H1 (cell line): ENCODE data around the gene OLFM1. TPM values are rescaled to one million over a fixed set of nuclear protein-coding genes. Genes with fewer than 3 reads are reported as not detected.

Experiments
- CTCF ChIA-PET: fragments of 300-600 bp; sonication (Branson Sonifier 250); formaldehyde crosslinking; loops from one replicate; lab custom pipeline; 2021; ENCODE audit not compliant: partially characterized antibody; lab: Charles Lee
- POLR2A ChIA-PET: fragments of 300-600 bp; sonication (Branson Sonifier 250); formaldehyde crosslinking; loops from one replicate; lab custom pipeline; 2021; ENCODE audit warnings: inconsistent platforms; ENCODE audit not compliant: partially characterized antibody; lab: Charles Lee
- DNase-seq, 2 experiments: peaks; one replicate each; pipeline versions ENCODE4 v3.0.0 to v3.0.0-alpha.2; 2010 to 2022; ENCODE audit warnings: low spot score in 2 of 2, low read depth in 1 of 2, mixed read lengths in 1 of 2
- FAIRE-seq: peaks from 2 replicates; lab custom pipeline; 2011; peaks lifted over from hg19 to GRCh38; lab: Jason Lieb, UNC
- H2AFZ ChIP-seq: 2 replicates; pipeline ENCODE4 v1.8.1; 2012; ENCODE audit warnings: low read length, inconsistent platforms
- H2AK5ac ChIP-seq: 2 replicates; pipeline ENCODE4 v1.6.1; 2013; ENCODE audit warnings: low read depth, low read length
- H2BK120ac ChIP-seq: replicated peaks from 2 replicates; pipeline ENCODE3; 2013; ENCODE audit warnings: low read depth, low read length, inconsistent platforms
- H2BK12ac ChIP-seq: 2 replicates; pipeline ENCODE4 v1.6.1; 2013; ENCODE audit warnings: low read depth, low read length
- H2BK15ac ChIP-seq: 2 replicates; pipeline ENCODE4 v1.6.1; 2013; ENCODE audit warnings: low read length
- H2BK20ac ChIP-seq: 2 replicates; pipeline ENCODE4 v1.6.1; 2013; ENCODE audit warnings: low read length
- H2BK5ac ChIP-seq: 2 replicates; pipeline ENCODE4 v1.6.1; 2013; ENCODE audit warnings: low read depth, low read length
- H3K14ac ChIP-seq: 2 replicates; pipeline ENCODE4 v1.6.1; 2013; ENCODE audit warnings: inconsistent platforms; ENCODE audit not compliant: insufficient read length
- H3K18ac ChIP-seq: 2 replicates; pipeline ENCODE4 v1.6.1; 2013; ENCODE audit warnings: low read length; ENCODE audit errors: extremely low read depth
- H3K23ac ChIP-seq: 2 replicates; pipeline ENCODE4 v1.6.1; 2013; ENCODE audit warnings: inconsistent platforms; ENCODE audit not compliant: insufficient read length
- H3K23me2 ChIP-seq: 2 replicates; pipeline ENCODE4 v1.6.1; 2013; ENCODE audit warnings: low read depth, low read length
- H3K27ac ChIP-seq: 2 replicates; pipeline ENCODE4 v1.6.1; 2011; ENCODE audit warnings: low read depth, low read length, inconsistent platforms
- H3K27me3 ChIP-seq, 4 experiments: replicated peaks in 1 of 4; 1 replicate in 1 of 4; 2 replicates in 3 of 4; pipeline versions ENCODE4 v1.6.1 to v1.8.1; 2011 to 2013; ENCODE audit warnings: low read length in 3 of 4, mild to moderate bottlenecking in 3 of 4, inconsistent platforms in 2 of 4, mixed read lengths in 2 of 4, moderate library complexity in 1 of 4; ENCODE audit not compliant: control insufficient read depth in 3 of 4, insufficient read depth in 3 of 4; ENCODE audit errors: extremely low read depth in 1 of 4
- H3K36me3 ChIP-seq, 4 experiments: 2 replicates each; pipeline versions ENCODE4 v1.6.1 to v1.8.1; 2011 to 2013; ENCODE audit warnings: mild to moderate bottlenecking in 4 of 4, low read length in 3 of 4, moderate library complexity in 2 of 4, control low read depth in 1 of 4, inconsistent platforms in 1 of 4; ENCODE audit not compliant: insufficient read depth in 4 of 4, control insufficient read depth in 2 of 4
- H3K4ac ChIP-seq: replicated peaks from 2 replicates; pipeline ENCODE3; 2013; ENCODE audit warnings: low read length, low read depth, mixed read lengths, inconsistent platforms; ENCODE audit not compliant: insufficient read length
- H3K4me1 ChIP-seq, 4 experiments: replicated peaks in 1 of 4; 1 replicate in 1 of 4; 2 replicates in 3 of 4; pipeline versions ENCODE4 v1.6.1 to v1.8.1; 2011 to 2013; ENCODE audit warnings: low read length in 3 of 4, inconsistent platforms in 2 of 4, mixed read lengths in 1 of 4; ENCODE audit not compliant: insufficient read depth in 4 of 4, control insufficient read depth in 3 of 4
- H3K4me2 ChIP-seq, 2 experiments: 2 replicates each; pipeline versions ENCODE4 v1.6.1 to v1.8.1; 2011 to 2013; ENCODE audit warnings: low read depth in 2 of 2, low read length in 2 of 2, control low read depth in 1 of 2, inconsistent platforms in 1 of 2, mild to moderate bottlenecking in 1 of 2; ENCODE audit not compliant: insufficient read depth in 1 of 2
- H3K4me3 ChIP-seq, 4 experiments: fragments of 200-600, 300-600 bp in 1 of 4; sonication (generic), shearing (Covaris generic), sonication (Bioruptor Twin) in 1 of 4; 2 replicates each; pipeline versions ENCODE4 v1.5.1 to v1.8.1; 2011 to 2016; ENCODE audit warnings: low read length in 4 of 4, low read depth in 3 of 4, control low read depth in 2 of 4, inconsistent platforms in 2 of 4, mild to moderate bottlenecking in 2 of 4, mixed read lengths in 1 of 4, moderate library complexity in 1 of 4; ENCODE audit not compliant: insufficient read depth in 2 of 4; ENCODE audit errors: extremely low read depth in 1 of 4
- H3K56ac ChIP-seq: replicated peaks from 2 replicates; pipeline ENCODE3; 2013; ENCODE audit warnings: low read depth, mild to moderate bottlenecking, mixed read lengths, low read length, inconsistent platforms; ENCODE audit not compliant: insufficient read length
- H3K79me1 ChIP-seq: 2 replicates; pipeline ENCODE4 v1.6.1; 2013; ENCODE audit warnings: low read depth, low read length, control low read depth
- H3K79me2 ChIP-seq, 2 experiments: 2 replicates each; pipeline versions ENCODE4 v1.6.1 to v1.8.1; 2012 to 2013; ENCODE audit warnings: low read length in 2 of 2, mild to moderate bottlenecking in 2 of 2, inconsistent platforms in 1 of 2; ENCODE audit not compliant: insufficient read depth in 2 of 2, control insufficient read depth in 1 of 2
- H3K9ac ChIP-seq, 4 experiments: replicated peaks in 1 of 4; 1 replicate in 1 of 4; 2 replicates in 3 of 4; pipeline versions ENCODE4 v1.6.1 to v1.8.1; 2011 to 2013; ENCODE audit warnings: low read depth in 3 of 4, low read length in 3 of 4, control low read depth in 2 of 4, mild to moderate bottlenecking in 2 of 4, moderate library complexity in 2 of 4, inconsistent platforms in 1 of 4; ENCODE audit errors: extremely low read depth in 1 of 4
- H3K9me3 ChIP-seq, 2 experiments: 2 replicates each; pipeline versions ENCODE4 v1.6.1 to v1.8.1; 2012 to 2013; ENCODE audit warnings: mild to moderate bottlenecking in 2 of 2, moderate library complexity in 2 of 2, control low read depth in 1 of 2, inconsistent platforms in 1 of 2, low read depth in 1 of 2, low read length in 1 of 2, mixed read lengths in 1 of 2; ENCODE audit not compliant: insufficient read depth in 2 of 2
- H4K20me1 ChIP-seq, 2 experiments: replicated peaks in 1 of 2; 2 replicates each; pipeline versions ENCODE3 to v1.8.1; 2011 to 2013; ENCODE audit warnings: inconsistent platforms in 2 of 2, low read length in 2 of 2, mild to moderate bottlenecking in 1 of 2; ENCODE audit not compliant: insufficient read depth in 2 of 2, control insufficient read depth in 1 of 2
- H4K5ac ChIP-seq: 2 replicates; pipeline ENCODE4 v1.6.1; 2013; ENCODE audit warnings: low read length, low read depth, mixed read lengths, inconsistent platforms; ENCODE audit not compliant: insufficient read length
- H4K8ac ChIP-seq: 2 replicates; pipeline ENCODE4 v1.8.0; 2013; ENCODE audit warnings: mild to moderate bottlenecking, moderate library complexity, low read length, inconsistent platforms; ENCODE audit not compliant: insufficient read depth; ENCODE audit errors: extremely low read depth
- H4K91ac ChIP-seq: replicated peaks from 2 replicates; pipeline ENCODE3; 2013; ENCODE audit warnings: low read length, mixed read lengths, inconsistent platforms; ENCODE audit not compliant: insufficient read length
- CHD1 ChIP-seq: IDR thresholded peaks from 2 replicates; pipeline ENCODE4 v1.6.1; 2012; ENCODE audit warnings: low read depth, low read length, improper control_type of control experiment
- CTBP2 ChIP-seq: IDR thresholded peaks from 2 replicates; pipeline ENCODE4 v1.7.0; 2011; ENCODE audit warnings: borderline replicate concordance, mild to moderate bottlenecking, moderate library complexity, mixed read lengths, low read length; ENCODE audit not compliant: insufficient read depth, insufficient read length
- MAX ChIP-seq: IDR thresholded peaks from 2 replicates; pipeline ENCODE4 v1.6.1; 2012; ENCODE audit warnings: inconsistent platforms
- POLR2AphosphoS5 ChIP-seq: IDR thresholded peaks from 2 replicates; pipeline ENCODE4 v1.6.1; 2011; ENCODE audit warnings: low read depth, low read length
- RAD21 ChIP-seq, 2 experiments: IDR thresholded peaks in 1 of 2; conservative IDR thresholded peaks in 1 of 2; 2 replicates each; pipeline ENCODE4 v1.6.1; 2011; ENCODE audit warnings: low read depth in 2 of 2, low read length in 2 of 2, improper control_type of control experiment in 1 of 2, inconsistent platforms in 1 of 2, mild to moderate bottlenecking in 1 of 2, moderate library complexity in 1 of 2
- TCF12 ChIP-seq: IDR thresholded peaks from 2 replicates; pipeline ENCODE4 v1.6.1; 2011; ENCODE audit warnings: low read depth, mild to moderate bottlenecking, low read length
- WGBS, 2 experiments: shearing (Covaris generic) in 1 of 2; methylation state at CpG; one replicate each; pipeline versions ENCODE4 v1.1.6 to v1.1.7; 2013 to 2015; ENCODE audit warnings: low lambda C conversion rate in 2 of 2, mixed read lengths in 2 of 2, inconsistent platforms in 1 of 2, low coverage in 1 of 2, missing lambda C conversion rate in 1 of 2; ENCODE audit not compliant: insufficient replicate concordance in 2 of 2, insufficient coverage in 1 of 2, insufficient read length in 1 of 2; ENCODE audit errors: extremely low coverage in 1 of 2, missing lambda C conversion rate in 1 of 2; 5-methylcytosine and 5-hydroxymethylcytosine counted together
- polyA plus RNA-seq, 7 experiments: library from polyadenylated mRNA; depleted of rRNA in 3 of 7; stranded (reverse) in 5 of 7; unstranded in 2 of 7; fragments of >200 nt in 5 of 7; fragments of 200-250 nt in 2 of 7; gene quantifications; 1 replicate in 5 of 7; 2 replicates in 1 of 7; 4 replicates in 1 of 7; pipeline versions ENCODE4 v1.2.1 to v1.2.3, GENCODE V29; 2011 to 2013; ENCODE audit warnings: missing spikeins in 2 of 7, mixed read lengths in 2 of 7
- total RNA-seq: library from RNA; stranded (reverse); fragmentation: NEBNext Ultra II Directional; extraction: Animal tissue kit (Norgen Biotek cat#: 25700); gene quantifications from 2 replicates; pipeline ENCODE4 v1.2.1, GENCODE V29; 2021

The OLFM1 gene
- total and polyA plus RNA-seq, 2 of the 8 experiments (the other 6 are each of a cell fraction or from before 2014, with no cell fraction given) = 53.0 to 53.4 TPM

GRCh38 chr9:135096408-135096895 lies 9.0 kb downstream of the OLFM1 start:
- DNase-seq = no peak
- Histone ChIP-seq H3K56ac (no peak overlapping the region), H3K23me2 (peaks cover 3% of the 10 kb centered on the region; the same call in 1 of the 2 replicates), H3K9me3 (no peaks in the 10 kb centered on the region), H3K27me3 (no peaks in the 10 kb centered on the region), H2BK20ac (no peak overlapping the region), H4K20me1 (peaks cover 5 to 12% of the 10 kb centered on the region in 2 experiments), H2BK12ac (no peak overlapping the region), H3K18ac (no peak overlapping the region), H3K9ac (no peak overlapping the region), H2AFZ (no peak overlapping the region)
- CTCF ChIA-PET = interaction anchor here (0.9 kb wide), 1 partner anchor 186 kb away, joined by 3 read pairs; no protein-coding TSS in a partner anchor
- no peak for TF ChIP-seq CTBP2
- TF ChIP-seq POLR2AphosphoS5 = no peak
- no peak for TF ChIP-seq RAD21 (IDR thresholded peaks at IDR 0.05 in 1 of 2, conservative IDR thresholded peaks at IDR 0.05 in 1 of 2; ENCODE audit: low read depth in 2 of 2, low read length in 2 of 2)
- no peak for TF ChIP-seq MAX
- TF ChIP-seq TCF12 = no peak
- TF ChIP-seq CHD1 = no peak
- TF ChIP-seq, all 59 proteins: peak for 0
- Histone ChIP-seq H3K4me3 (no peak overlapping the region), H3K4ac (no peak overlapping the region), H3K4me1 (peaks cover 0 to 8% (median 0%) of the 10 kb centered on the region in 4 experiments; a peak in 2 of 7 replicates), H4K5ac (no peak overlapping the region), H3K4me2 (no peak overlapping the region), H3K79me2 (no peaks in the 10 kb centered on the region; a peak in 1 of 4 replicates), H3K36me3 (peaks cover 0 to 29% (median 19%) of the 10 kb centered on the region in 4 experiments; a peak in 5 of 8 replicates), H3K14ac (no peak overlapping the region), H3K23ac (no peak overlapping the region), H2BK5ac (no peak overlapping the region), H3K27ac (no peak overlapping the region), H4K91ac (no peak overlapping the region), H4K8ac (no peak overlapping the region), H2BK120ac (no peak overlapping the region), H3K79me1 (peaks cover 9% of the 10 kb centered on the region), H2BK15ac (no peak overlapping the region), H2AK5ac (no peak overlapping the region)
- POLR2A ChIA-PET = no interaction called here
- WGBS, 2 experiments = 97% methylated on average over 9 of the region's 9 CpGs; no CpG with 5 or more reads in 1 of the 2 experiments
- no peak for FAIRE-seq
